ENCODE measurements around the gene SNTG2.

Gene SNTG2

DNA sequence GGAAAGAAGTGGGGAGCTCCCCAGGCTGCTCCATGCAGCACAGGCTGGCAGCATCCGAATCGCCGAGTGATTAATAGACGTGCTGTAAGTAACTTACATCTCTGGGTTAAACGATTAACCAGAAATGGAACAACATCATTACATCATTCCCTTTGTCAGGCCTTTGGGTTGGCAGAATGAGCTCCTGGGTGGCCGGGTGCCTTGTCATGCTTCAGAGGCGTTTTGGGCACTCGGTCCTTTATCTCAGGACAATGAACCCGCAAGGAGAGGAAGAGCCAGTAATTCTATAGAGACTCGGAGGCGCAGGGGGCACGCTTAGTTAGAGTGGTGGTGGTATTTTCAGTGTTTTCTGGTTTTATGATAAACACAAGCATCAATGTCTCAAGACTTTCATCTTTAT, 315.7 kb downstream of the SNTG2 start:
- TF ChIP-seq PPARA (CRISPR knock-in tag; IDR thresholded peaks at IDR 0.05; ENCODE audit: borderline replicate concordance) (no peak), CSDC2 (CRISPR knock-in tag; IDR thresholded peaks at IDR 0.05) (no peak), ZFP30 (CRISPR knock-in tag; IDR thresholded peaks at IDR 0.05) (no peak), ZC3H10 (CRISPR knock-in tag; IDR thresholded peaks at IDR 0.05) (no peak), ZNF565 (CRISPR knock-in tag; conservative IDR thresholded peaks at IDR 0.05; ENCODE audit: low read depth) (no peak), OSR1 (CRISPR knock-in tag; IDR thresholded peaks at IDR 0.05) (no peak), ESRRG (CRISPR knock-in tag; IDR thresholded peaks at IDR 0.05) (no peak), RARB (CRISPR knock-in tag; IDR thresholded peaks at IDR 0.05) (no peak), ISL1 (CRISPR knock-in tag; IDR thresholded peaks at IDR 0.05) (no peak), SNAI2 (CRISPR knock-in tag; IDR thresholded peaks at IDR 0.05) (no peak), TCF4 (CRISPR knock-in tag; IDR thresholded peaks at IDR 0.05; ENCODE audit: borderline replicate concordance) (no peak), ZFP3 (CRISPR knock-in tag; IDR thresholded peaks at IDR 0.05) (no peak)
- TF ChIP-seq, protein P1, sequence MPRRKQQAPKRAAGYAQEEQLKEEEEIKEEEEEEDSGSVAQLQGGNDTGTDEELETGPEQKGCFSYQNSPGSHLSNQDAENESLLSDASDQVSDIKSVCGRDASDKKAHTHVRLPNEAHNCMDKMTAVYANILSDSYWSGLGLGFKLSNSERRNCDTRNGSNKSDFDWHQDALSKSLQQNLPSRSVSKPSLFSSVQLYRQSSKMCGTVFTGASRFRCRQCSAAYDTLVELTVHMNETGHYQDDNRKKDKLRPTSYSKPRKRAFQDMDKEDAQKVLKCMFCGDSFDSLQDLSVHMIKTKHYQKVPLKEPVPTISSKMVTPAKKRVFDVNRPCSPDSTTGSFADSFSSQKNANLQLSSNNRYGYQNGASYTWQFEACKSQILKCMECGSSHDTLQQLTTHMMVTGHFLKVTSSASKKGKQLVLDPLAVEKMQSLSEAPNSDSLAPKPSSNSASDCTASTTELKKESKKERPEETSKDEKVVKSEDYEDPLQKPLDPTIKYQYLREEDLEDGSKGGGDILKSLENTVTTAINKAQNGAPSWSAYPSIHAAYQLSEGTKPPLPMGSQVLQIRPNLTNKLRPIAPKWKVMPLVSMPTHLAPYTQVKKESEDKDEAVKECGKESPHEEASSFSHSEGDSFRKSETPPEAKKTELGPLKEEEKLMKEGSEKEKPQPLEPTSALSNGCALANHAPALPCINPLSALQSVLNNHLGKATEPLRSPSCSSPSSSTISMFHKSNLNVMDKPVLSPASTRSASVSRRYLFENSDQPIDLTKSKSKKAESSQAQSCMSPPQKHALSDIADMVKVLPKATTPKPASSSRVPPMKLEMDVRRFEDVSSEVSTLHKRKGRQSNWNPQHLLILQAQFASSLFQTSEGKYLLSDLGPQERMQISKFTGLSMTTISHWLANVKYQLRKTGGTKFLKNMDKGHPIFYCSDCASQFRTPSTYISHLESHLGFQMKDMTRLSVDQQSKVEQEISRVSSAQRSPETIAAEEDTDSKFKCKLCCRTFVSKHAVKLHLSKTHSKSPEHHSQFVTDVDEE (CRISPR knock-in tag; IDR thresholded peaks at IDR 0.05), result no peak
- TF ChIP-seq, protein P2, sequence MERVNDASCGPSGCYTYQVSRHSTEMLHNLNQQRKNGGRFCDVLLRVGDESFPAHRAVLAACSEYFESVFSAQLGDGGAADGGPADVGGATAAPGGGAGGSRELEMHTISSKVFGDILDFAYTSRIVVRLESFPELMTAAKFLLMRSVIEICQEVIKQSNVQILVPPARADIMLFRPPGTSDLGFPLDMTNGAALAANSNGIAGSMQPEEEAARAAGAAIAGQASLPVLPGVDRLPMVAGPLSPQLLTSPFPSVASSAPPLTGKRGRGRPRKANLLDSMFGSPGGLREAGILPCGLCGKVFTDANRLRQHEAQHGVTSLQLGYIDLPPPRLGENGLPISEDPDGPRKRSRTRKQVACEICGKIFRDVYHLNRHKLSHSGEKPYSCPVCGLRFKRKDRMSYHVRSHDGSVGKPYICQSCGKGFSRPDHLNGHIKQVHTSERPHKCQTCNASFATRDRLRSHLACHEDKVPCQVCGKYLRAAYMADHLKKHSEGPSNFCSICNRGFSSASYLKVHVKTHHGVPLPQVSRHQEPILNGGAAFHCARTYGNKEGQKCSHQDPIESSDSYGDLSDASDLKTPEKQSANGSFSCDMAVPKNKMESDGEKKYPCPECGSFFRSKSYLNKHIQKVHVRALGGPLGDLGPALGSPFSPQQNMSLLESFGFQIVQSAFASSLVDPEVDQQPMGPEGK (CRISPR knock-in tag; IDR thresholded peaks at IDR 0.05; ENCODE audit: borderline replicate concordance), result no peak
- TF ChIP-seq, protein P3, sequence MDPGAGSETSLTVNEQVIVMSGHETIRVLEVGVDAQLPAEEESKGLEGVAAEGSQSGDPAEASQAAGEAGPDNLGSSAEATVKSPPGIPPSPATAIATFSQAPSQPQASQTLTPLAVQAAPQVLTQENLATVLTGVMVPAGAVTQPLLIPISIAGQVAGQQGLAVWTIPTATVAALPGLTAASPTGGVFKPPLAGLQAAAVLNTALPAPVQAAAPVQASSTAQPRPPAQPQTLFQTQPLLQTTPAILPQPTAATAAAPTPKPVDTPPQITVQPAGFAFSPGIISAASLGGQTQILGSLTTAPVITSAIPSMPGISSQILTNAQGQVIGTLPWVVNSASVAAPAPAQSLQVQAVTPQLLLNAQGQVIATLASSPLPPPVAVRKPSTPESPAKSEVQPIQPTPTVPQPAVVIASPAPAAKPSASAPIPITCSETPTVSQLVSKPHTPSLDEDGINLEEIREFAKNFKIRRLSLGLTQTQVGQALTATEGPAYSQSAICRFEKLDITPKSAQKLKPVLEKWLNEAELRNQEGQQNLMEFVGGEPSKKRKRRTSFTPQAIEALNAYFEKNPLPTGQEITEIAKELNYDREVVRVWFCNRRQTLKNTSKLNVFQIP (CRISPR knock-in tag; IDR thresholded peaks at IDR 0.05; ENCODE audit: borderline replicate concordance, low read depth), result no peak
- TF ChIP-seq, protein P4, sequence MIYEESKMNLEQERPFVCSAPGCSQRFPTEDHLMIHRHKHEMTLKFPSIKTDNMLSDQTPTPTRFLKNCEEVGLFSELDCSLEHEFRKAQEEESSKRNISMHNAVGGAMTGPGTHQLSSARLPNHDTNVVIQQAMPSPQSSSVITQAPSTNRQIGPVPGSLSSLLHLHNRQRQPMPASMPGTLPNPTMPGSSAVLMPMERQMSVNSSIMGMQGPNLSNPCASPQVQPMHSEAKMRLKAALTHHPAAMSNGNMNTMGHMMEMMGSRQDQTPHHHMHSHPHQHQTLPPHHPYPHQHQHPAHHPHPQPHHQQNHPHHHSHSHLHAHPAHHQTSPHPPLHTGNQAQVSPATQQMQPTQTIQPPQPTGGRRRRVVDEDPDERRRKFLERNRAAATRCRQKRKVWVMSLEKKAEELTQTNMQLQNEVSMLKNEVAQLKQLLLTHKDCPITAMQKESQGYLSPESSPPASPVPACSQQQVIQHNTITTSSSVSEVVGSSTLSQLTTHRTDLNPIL (CRISPR knock-in tag; IDR thresholded peaks at IDR 0.05; ENCODE audit: low read depth), result no peak
- ATAC-seq, result no peak

DNA sequence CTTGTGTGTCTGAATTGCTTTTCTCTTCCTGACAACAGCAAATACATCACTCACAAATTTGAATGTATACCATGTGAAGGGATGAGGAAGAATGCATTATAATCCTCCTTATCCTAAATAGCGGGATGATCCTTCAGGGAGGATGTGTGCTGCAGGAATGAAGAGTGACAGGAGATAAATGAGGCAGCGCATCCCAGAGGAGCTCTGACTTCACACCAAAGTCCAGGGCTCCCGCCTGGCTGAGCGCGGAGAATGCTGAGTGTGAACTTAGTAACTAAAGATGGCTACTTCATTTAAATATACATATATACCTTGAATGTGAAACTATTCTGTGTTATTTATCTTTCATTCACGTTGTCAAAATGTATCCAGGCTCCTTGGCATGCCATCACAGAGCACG, 317.4 kb downstream of the SNTG2 start:
- ATAC-seq, result no peak
- TF ChIP-seq TOX (CRISPR knock-in tag; IDR thresholded peaks at IDR 0.05; ENCODE audit: borderline replicate concordance), result no peak
- TF ChIP-seq ZNF70 (CRISPR knock-in tag; IDR thresholded peaks at IDR 0.05), result no peak
- TF ChIP-seq TCF4 (CRISPR knock-in tag; IDR thresholded peaks at IDR 0.05; ENCODE audit: borderline replicate concordance), result no peak
- TF ChIP-seq GLIS3 (CRISPR knock-in tag; IDR thresholded peaks at IDR 0.05), result no peak
- no peak for TF ChIP-seq ZC3H10 (CRISPR knock-in tag; IDR thresholded peaks at IDR 0.05)
- no peak for TF ChIP-seq PPARA (CRISPR knock-in tag; IDR thresholded peaks at IDR 0.05; ENCODE audit: borderline replicate concordance)
- TF ChIP-seq, protein P4 (CRISPR knock-in tag; IDR thresholded peaks at IDR 0.05; ENCODE audit: low read depth), result no peak
- TF ChIP-seq, protein P2 (CRISPR knock-in tag; IDR thresholded peaks at IDR 0.05; ENCODE audit: borderline replicate concordance), result no peak
- TF ChIP-seq ZNF565 (CRISPR knock-in tag; conservative IDR thresholded peaks at IDR 0.05; ENCODE audit: low read depth), result no peak
- no peak for TF ChIP-seq ZFP3 (CRISPR knock-in tag; IDR thresholded peaks at IDR 0.05)
- TF ChIP-seq, protein P1 (CRISPR knock-in tag; IDR thresholded peaks at IDR 0.05), result no peak
- no peak for TF ChIP-seq ZFP30 (CRISPR knock-in tag; IDR thresholded peaks at IDR 0.05)
- TF ChIP-seq, protein P3 (CRISPR knock-in tag; IDR thresholded peaks at IDR 0.05; ENCODE audit: borderline replicate concordance, low read depth), result no peak
- no peak for TF ChIP-seq CSDC2 (CRISPR knock-in tag; IDR thresholded peaks at IDR 0.05)
- no peak for TF ChIP-seq RARB (CRISPR knock-in tag; IDR thresholded peaks at IDR 0.05)
